A673 (cell line): Measurements from ENCODE around the gene CLSTN1.

ENCODE experiments used
- EZH2 ChIP-seq: fragments of 200-600 bp; sonication (generic); IDR thresholded peaks from 2 replicates; pipeline ENCODE4 v1.6.1; 2017; ENCODE audit warnings: borderline replicate concordance, low read depth, mild to moderate bottlenecking, mixed read lengths, antibody characterized with exemption, low read length; ENCODE audit not compliant: poor library complexity, severe bottlenecking
- TF ChIP-seq, protein P1 (sequence below): fragments of 300-800, 200-600 bp; sonication (generic); conservative IDR thresholded peaks from 2 replicates; pipeline ENCODE4 v1.5.1; 2017; ENCODE audit warnings: low read depth, mild to moderate bottlenecking, antibody characterized with exemption, low read length, moderate library complexity, mixed read lengths

DNA sequence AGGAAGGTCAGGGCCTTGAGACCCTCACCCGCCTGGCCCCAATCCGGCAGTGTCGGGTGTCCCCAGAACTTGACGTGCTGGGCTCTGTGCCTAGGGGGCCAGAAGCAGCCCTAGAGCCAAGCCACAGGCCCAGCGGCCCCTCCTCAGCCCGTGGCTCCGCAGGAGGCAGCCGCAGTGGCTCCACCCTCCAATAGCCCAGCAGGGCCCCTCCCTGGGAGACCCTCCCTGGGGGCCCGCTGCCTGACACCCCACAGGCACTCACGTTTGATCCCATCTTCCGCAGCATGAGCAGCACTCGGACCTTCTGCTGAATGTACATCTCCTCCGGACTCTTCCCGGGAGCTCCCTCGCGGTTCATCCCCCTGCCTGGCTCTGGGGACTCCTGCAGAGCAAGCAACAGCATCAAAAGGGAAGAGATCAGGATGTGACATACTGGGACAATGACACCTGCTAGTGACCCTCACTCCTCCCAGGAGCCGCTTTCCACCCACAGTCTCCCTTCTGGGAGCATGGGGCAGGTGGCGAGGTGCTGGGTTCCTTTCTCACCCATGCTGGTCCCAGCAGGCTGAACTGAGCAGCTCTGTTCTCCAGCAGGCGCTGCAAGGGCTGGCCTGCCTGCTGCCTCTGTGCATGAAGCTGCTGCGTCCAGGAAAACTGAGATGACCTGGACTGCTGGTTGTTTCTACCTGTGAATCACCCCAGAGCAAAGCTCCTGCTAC is 48.1 kb upstream of the CLSTN1 start:
- TF ChIP-seq, protein P1, sequence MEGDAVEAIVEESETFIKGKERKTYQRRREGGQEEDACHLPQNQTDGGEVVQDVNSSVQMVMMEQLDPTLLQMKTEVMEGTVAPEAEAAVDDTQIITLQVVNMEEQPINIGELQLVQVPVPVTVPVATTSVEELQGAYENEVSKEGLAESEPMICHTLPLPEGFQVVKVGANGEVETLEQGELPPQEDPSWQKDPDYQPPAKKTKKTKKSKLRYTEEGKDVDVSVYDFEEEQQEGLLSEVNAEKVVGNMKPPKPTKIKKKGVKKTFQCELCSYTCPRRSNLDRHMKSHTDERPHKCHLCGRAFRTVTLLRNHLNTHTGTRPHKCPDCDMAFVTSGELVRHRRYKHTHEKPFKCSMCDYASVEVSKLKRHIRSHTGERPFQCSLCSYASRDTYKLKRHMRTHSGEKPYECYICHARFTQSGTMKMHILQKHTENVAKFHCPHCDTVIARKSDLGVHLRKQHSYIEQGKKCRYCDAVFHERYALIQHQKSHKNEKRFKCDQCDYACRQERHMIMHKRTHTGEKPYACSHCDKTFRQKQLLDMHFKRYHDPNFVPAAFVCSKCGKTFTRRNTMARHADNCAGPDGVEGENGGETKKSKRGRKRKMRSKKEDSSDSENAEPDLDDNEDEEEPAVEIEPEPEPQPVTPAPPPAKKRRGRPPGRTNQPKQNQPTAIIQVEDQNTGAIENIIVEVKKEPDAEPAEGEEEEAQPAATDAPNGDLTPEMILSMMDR, result no peak
- TF ChIP-seq EZH2, result no peak
